Activated CD8-positive, alpha-beta memory T cell treated with anti-CD3 and anti-CD28 coated beads for 36 hours (primary cell): ENCODE measurements around the gene AGER. TPM values are rescaled to one million over a fixed set of nuclear protein-coding genes. Genes with fewer than 3 reads are reported as not detected.
"Not testable (repeated sequence)": the region's sequence is repeated elsewhere in the genome, so short reads cannot be mapped to it uniquely, and the experiment has no call there.

ENCODE experiments used
- CTCF ChIA-PET: fragments of 350-600 bp; sonication (Branson Sonifier 250); formaldehyde crosslinking; loops from one replicate; lab custom pipeline; 2021; ENCODE audit warnings: antibody characterized with exemption; lab: Charles Lee
- POLR2A ChIA-PET: fragments of 350-600 bp; sonication (Branson Sonifier 250); formaldehyde crosslinking; loops from one replicate; lab custom pipeline; 2021; ENCODE audit warnings: antibody characterized with exemption; lab: Charles Lee
- total RNA-seq, 2 experiments: library from RNA; stranded (reverse); gene quantifications; one replicate each; pipeline ENCODE4 v1.2.3, GENCODE V29; 2021

AGER gene
- total RNA-seq, 2 experiments from 2014 or later: 10.5 to 15.2 TPM

GRCh38 chr6:32146287-32146686 is 37.8 kb downstream of the AGER start:
- ChIA-PET POLR2A (no interaction called here), CTCF (no interaction called here)

- CTCF ChIA-PET, POLR2A ChIA-PET: not testable (repeated sequence)
These were observed 39.8 kb downstream of the AGER start for GRCh38 chr6:32144238-32144637.

GRCh38 chr6:32140420-32141046 is 43.5 kb downstream of the AGER start:
- POLR2A ChIA-PET: no interaction called here
- CTCF ChIA-PET: interaction anchor here (0.7 kb wide), 1 partner anchor 252 kb away, joined by 3 read pairs; no protein-coding TSS in a partner anchor

- CTCF ChIA-PET: no interaction called here
- POLR2A ChIA-PET: interaction anchor here (0.7 kb wide), 1 partner anchor 15 kb away, joined by 5 read pairs; no protein-coding TSS in a partner anchor
These were observed 44.5 kb downstream of the AGER start for GRCh38 chr6:32139590-32139989.

GRCh38 chr6:32137454-32137853 is 46.6 kb downstream of the AGER start:
- CTCF ChIA-PET: interaction anchor here (1.4 kb wide), 1 partner anchor 17 kb away, joined by 3 read pairs; no protein-coding TSS in a partner anchor
- POLR2A ChIA-PET: no interaction called here

GRCh38 chr6:32133786-32134185 is 50.3 kb downstream of the AGER start:
- POLR2A ChIA-PET: no interaction called here

GRCh38 chr6:32132110-32132509 is 51.9 kb downstream of the AGER start:
- CTCF ChIA-PET: interaction anchor here (5.4 kb wide), 1 partner anchor 14 kb away, joined by 31 read pairs; no protein-coding TSS in a partner anchor
- POLR2A ChIA-PET: no interaction called here

More at GRCh38 chr6:32133786-32134185, 50.3 kb downstream of the AGER start:
- CTCF ChIA-PET: no interaction called here

GRCh38 chr6:32131439-32131948 is 52.6 kb downstream of the AGER start:
- POLR2A ChIA-PET: interaction anchor here (1.2 kb wide), 1 partner anchor 65 kb away, joined by 5 read pairs; no protein-coding TSS in a partner anchor
- CTCF ChIA-PET: interaction anchor here (5.4 kb wide), 1 partner anchor 13 kb away, joined by 31 read pairs; no protein-coding TSS in a partner anchor

Other genes starting within 250 kb of the AGER start
- gene CFB, start 238.2 kb downstream of the AGER start, total RNA-seq: not detected
- 10 to 100 TPM; 80.0 to 85.7 TPM for gene NELFE, start 225.3 kb downstream of the AGER start, total RNA-seq
- gene SKIC2, start 225.1 kb downstream of the AGER start, total RNA-seq: 100 to 1,000 TPM; 106 to 109 TPM
- gene DXO, start 212.1 kb downstream of the AGER start, total RNA-seq: 10 to 100 TPM; 11.8 to 13.7 TPM
- gene C4A, start 202.2 kb downstream of the AGER start, total RNA-seq: 1 to 10 TPM; 3.0 to 3.7 TPM
- gene C4B, start 169.5 kb downstream of the AGER start, total RNA-seq: 1 to 10 TPM; 2.5 to 3.6 TPM
- under 1 TPM; 0.23 to 0.44 TPM for gene CYP21A2, start 145.8 kb downstream of the AGER start, total RNA-seq
- 1 to 10 TPM; 1.1 to 1.3 TPM for gene TNXB, start 74.9 kb downstream of the AGER start, total RNA-seq
- gene ATF6B, start 56.0 kb downstream of the AGER start, total RNA-seq: 10 to 100 TPM; 60.6 to 61.8 TPM
- gene FKBPL, start 54.0 kb downstream of the AGER start, total RNA-seq: 1 to 10 TPM; 6.7 to 7.1 TPM
- under 1 TPM; 0.61 TPM for gene PRRT1, start 32.3 kb downstream of the AGER start, total RNA-seq
- 10 to 100 TPM; 25.2 to 26.2 TPM for gene PPT2, start 30.1 kb downstream of the AGER start, total RNA-seq
- gene EGFL8, start 19.7 kb downstream of the AGER start, total RNA-seq: 10 to 100 TPM; 11.9 to 12.3 TPM
- gene AGPAT1, start 8.2 kb downstream of the AGER start, total RNA-seq: 10 to 100 TPM; 41.0 to 43.5 TPM
- 10 to 100 TPM; 58.4 to 58.9 TPM for gene RNF5, start 5.8 kb downstream of the AGER start, total RNA-seq
- gene PBX2, start 5.9 kb upstream of the AGER start, total RNA-seq: 10 to 100 TPM; 53.9 to 59.3 TPM
- gene GPSM3, start 8.4 kb upstream of the AGER start, total RNA-seq: 10 to 100 TPM; 69.4 to 73.0 TPM
- 1 to 10 TPM; 1.4 to 1.5 TPM for gene NOTCH4, start 39.8 kb upstream of the AGER start, total RNA-seq
- not detected for gene TSBP1, start 187.7 kb upstream of the AGER start, total RNA-seq
- gene BTNL2, start 222.9 kb upstream of the AGER start, total RNA-seq: not detected